ENCODE data around the gene MICAL2.

MICAL2 gene

DNA sequence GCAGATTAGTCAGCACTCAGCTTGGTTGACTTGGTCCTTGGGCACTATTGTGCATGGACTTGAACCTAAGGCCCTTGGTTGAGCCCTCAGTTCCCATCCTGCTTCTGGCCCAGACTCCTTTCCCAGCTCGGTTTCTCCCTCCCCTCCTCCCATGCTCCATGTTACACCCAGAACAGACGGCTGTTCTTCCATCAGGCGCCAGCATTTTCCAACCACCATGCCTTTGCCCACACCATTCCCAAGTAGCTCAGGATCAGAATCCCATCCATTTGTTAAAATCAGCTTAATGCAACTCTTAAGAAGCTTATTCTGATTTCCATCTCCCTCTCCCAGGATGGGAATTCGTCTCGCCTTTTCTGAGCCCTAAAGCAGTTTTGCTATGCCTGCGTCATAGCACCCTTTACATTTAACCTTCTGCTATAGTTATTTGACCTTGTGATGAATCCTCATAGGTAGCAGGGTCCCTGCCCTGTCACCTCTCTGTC, 110.7 kb downstream of the MICAL2 start:
- TF ChIP-seq, protein P1, sequence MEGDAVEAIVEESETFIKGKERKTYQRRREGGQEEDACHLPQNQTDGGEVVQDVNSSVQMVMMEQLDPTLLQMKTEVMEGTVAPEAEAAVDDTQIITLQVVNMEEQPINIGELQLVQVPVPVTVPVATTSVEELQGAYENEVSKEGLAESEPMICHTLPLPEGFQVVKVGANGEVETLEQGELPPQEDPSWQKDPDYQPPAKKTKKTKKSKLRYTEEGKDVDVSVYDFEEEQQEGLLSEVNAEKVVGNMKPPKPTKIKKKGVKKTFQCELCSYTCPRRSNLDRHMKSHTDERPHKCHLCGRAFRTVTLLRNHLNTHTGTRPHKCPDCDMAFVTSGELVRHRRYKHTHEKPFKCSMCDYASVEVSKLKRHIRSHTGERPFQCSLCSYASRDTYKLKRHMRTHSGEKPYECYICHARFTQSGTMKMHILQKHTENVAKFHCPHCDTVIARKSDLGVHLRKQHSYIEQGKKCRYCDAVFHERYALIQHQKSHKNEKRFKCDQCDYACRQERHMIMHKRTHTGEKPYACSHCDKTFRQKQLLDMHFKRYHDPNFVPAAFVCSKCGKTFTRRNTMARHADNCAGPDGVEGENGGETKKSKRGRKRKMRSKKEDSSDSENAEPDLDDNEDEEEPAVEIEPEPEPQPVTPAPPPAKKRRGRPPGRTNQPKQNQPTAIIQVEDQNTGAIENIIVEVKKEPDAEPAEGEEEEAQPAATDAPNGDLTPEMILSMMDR (IDR thresholded peaks at IDR 0.05; ENCODE audit: low read depth, low read length) = no peak
- DNase-seq (ENCODE audit: low read depth, low spot score) = no peak
- no peak overlapping the region for H3K4me3 ChIP-seq (ENCODE audit: low read depth, low read length)
- in situ Hi-C loops (cut with HindIII; ENCODE audit: low sequenced_read_pairs) = no loop called here

DNA sequence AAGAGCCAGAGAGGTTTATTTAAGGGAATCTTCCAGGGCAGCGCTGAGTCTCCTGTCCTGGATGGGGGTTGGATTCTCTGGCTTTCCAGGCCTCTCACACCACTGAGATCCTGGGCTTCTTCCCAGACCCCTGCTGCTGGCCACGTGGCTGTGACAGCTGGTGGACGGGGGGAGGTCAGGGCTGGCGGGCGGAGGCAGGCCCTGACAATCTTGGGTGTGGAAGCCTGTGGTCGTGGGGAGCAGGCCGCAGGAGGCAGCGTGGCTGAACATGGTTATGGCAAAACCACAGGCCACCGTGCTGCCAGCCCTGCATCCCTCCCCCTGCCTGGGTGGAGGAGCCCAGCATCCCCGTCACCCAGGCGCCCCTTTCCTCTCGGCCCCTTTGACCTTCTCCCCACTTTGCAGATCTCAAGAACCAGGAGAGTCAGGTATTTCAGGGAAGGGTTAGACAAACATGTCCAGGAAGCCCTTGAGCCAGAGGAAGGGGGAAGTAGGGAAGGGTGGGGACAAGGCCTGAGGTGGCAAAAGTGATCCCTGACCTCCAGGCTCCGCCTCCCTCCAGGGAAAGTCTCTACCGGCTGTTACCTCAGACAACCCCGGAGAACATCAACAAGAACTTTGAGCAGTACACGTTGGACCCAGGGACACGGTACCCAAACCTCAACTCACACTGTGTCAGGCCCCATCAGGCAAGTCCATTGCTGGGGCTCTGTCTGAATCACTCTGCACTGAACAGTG, 111.8 kb downstream of the MICAL2 start:
- DNase-seq (ENCODE audit: low read depth, low spot score) = peak; percentile 92
- TF ChIP-seq, protein P1 (IDR thresholded peaks at IDR 0.05; ENCODE audit: low read depth, low read length) = no peak
- in situ Hi-C loops (cut with HindIII; ENCODE audit: low sequenced_read_pairs) = no loop called here
- no peak overlapping the region for H3K4me3 ChIP-seq (ENCODE audit: low read depth, low read length)

DNA sequence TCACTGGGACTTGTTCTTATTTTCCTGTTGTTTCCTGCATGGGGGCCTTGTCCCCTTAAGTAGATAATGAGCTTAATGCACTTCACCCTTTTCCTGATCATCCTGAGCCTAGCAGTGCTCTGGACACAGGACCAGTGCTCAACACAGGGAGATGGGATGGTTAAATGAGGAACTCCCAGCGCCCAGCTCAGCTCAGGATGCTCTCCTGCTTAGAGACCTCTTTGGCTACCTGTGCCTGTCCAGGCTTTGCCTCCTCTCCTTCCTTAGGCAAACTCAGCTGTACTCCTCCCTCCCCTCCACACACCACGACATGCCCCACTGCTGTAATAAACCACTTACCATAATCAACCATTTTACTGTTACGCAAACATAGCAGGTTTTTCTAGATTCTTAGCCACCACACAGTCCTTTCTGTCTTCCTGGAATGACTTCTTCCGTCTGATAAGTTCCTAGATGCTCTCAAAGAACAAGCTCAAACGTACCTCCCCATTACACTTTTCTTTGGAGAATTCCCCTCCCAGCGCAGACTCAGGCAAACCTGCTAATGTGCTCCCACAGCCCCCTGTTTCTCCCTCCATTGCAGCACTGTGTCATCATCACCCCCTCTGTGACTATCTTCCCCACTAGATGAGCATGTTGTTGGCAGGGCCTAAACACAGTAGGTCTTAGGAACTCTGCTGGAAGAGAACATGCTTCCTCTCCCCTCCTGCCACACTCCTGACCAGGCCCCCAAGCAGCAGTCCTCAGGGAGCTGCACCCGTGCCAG, 113.6 kb downstream of the MICAL2 start:
- no peak overlapping the region for H3K4me3 ChIP-seq (ENCODE audit: low read depth, low read length)
- TF ChIP-seq, protein P1 (IDR thresholded peaks at IDR 0.05; ENCODE audit: low read depth, low read length) = no peak
- in situ Hi-C loops (cut with HindIII; ENCODE audit: low sequenced_read_pairs) = no loop called here
- no peak for DNase-seq (ENCODE audit: low read depth, low spot score)

DNA sequence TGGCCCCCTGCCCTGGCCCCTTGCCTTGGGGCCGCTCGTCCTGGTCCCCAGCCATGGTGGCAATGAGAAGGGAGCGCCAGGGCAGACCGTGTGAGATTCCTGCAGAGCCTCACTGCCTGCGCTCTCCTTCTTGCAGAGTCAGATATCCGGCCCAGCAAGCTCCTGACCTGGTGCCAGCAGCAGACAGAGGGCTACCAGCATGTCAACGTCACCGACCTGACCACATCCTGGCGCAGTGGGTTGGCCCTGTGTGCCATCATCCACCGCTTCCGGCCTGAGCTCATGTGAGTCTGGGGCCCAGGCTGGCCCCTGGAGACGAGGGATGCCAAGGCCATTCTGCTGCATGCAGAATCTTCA, 114.1 kb downstream of the MICAL2 start:
- TF ChIP-seq, protein P1 (IDR thresholded peaks at IDR 0.05; ENCODE audit: low read depth, low read length) = no peak
- peak; percentile 98 for DNase-seq (ENCODE audit: low read depth, low spot score)
- in situ Hi-C loops (cut with HindIII; ENCODE audit: low sequenced_read_pairs) = no loop called here
- H3K4me3 ChIP-seq (ENCODE audit: low read depth, low read length) = no peak overlapping the region

DNA sequence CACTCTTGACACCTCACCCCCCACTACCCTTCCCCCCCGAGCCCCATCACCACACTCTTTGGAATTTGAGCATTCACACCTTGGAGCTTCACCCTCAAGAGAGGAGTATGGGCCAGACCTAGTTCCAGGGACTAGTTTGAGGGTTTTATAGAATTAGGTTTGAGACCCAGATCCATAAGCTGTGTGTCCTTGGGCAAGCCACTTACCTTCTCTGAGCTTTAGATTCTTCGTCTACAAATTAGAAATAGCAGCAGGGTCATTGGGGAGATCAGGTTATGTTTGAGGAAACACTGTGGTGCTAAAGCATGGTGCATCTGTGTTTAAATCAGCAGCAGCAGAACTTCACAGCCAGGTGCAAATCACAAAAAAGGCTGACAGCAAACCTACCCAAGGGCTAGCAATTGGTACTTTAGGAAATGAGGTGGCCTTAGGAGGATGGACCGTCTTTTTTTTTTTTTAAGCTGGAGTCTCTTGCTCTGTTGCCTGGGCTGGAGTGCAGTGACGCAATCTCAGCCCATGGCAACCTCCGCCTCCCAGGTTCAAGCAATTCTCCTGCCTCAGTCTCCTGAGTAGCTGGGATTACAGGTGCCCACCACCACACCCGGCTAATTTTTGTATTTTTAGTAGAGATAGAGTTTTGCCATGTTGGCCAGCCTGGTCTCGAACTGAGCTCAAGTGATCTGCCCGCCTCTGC, 114.8 kb downstream of the MICAL2 start:
- TF ChIP-seq, protein P1 (IDR thresholded peaks at IDR 0.05; ENCODE audit: low read depth, low read length) = no peak
- no peak overlapping the region for H3K4me3 ChIP-seq (ENCODE audit: low read depth, low read length)
- no peak for DNase-seq (ENCODE audit: low read depth, low spot score)
- in situ Hi-C loops (cut with HindIII; ENCODE audit: low sequenced_read_pairs) = no loop called here

DNA sequence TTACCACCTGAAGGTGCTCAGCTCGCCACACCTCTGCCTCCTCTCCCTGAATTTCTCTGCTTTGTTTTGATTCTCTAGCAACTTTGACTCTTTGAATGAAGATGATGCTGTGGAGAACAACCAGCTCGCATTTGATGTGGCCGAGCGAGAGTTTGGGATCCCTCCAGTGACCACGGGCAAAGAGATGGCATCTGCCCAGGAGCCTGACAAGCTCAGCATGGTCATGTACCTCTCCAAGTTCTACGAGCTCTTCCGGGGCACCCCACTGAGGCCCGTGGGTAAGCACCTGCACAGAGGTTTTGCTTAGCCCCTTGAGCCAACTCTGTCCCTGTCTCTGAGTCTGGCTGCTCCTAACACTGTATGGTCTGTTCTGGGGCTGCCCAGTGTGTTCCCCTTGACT, 115.7 kb downstream of the MICAL2 start:
- DNase-seq (ENCODE audit: low read depth, low spot score) = no peak
- no peak overlapping the region for H3K4me3 ChIP-seq (ENCODE audit: low read depth, low read length)
- TF ChIP-seq, protein P1 (IDR thresholded peaks at IDR 0.05; ENCODE audit: low read depth, low read length) = no peak
- in situ Hi-C loops (cut with HindIII; ENCODE audit: low sequenced_read_pairs) = no loop called here
